Cardiac fibroblast (primary cell): ENCODE measurements around the gene THSD7B.

ENCODE experiments used
- DNase-seq, 2 donors: peaks; one replicate each; pipeline versions ENCODE4 v3.0.0 to v3.0.0-alpha.2; 2010; ENCODE audit warnings: low read depth in 2 of 2
- H3K4me3 ChIP-seq, 2 donors: replicated peaks in 1 of 2; 1 replicate in 1 of 2; 2 replicates in 1 of 2; pipeline ENCODE4 v1.5.1; 2011; ENCODE audit warnings: low read depth in 2 of 2, low read length in 2 of 2, mild to moderate bottlenecking in 2 of 2, moderate library complexity in 1 of 2
- TF ChIP-seq, protein P1 (sequence below): IDR thresholded peaks from one replicate; pipeline ENCODE4 v1.5.1; 2011; ENCODE audit warnings: low read depth, mild to moderate bottlenecking, low read length, inconsistent platforms

Gene THSD7B, protein sequence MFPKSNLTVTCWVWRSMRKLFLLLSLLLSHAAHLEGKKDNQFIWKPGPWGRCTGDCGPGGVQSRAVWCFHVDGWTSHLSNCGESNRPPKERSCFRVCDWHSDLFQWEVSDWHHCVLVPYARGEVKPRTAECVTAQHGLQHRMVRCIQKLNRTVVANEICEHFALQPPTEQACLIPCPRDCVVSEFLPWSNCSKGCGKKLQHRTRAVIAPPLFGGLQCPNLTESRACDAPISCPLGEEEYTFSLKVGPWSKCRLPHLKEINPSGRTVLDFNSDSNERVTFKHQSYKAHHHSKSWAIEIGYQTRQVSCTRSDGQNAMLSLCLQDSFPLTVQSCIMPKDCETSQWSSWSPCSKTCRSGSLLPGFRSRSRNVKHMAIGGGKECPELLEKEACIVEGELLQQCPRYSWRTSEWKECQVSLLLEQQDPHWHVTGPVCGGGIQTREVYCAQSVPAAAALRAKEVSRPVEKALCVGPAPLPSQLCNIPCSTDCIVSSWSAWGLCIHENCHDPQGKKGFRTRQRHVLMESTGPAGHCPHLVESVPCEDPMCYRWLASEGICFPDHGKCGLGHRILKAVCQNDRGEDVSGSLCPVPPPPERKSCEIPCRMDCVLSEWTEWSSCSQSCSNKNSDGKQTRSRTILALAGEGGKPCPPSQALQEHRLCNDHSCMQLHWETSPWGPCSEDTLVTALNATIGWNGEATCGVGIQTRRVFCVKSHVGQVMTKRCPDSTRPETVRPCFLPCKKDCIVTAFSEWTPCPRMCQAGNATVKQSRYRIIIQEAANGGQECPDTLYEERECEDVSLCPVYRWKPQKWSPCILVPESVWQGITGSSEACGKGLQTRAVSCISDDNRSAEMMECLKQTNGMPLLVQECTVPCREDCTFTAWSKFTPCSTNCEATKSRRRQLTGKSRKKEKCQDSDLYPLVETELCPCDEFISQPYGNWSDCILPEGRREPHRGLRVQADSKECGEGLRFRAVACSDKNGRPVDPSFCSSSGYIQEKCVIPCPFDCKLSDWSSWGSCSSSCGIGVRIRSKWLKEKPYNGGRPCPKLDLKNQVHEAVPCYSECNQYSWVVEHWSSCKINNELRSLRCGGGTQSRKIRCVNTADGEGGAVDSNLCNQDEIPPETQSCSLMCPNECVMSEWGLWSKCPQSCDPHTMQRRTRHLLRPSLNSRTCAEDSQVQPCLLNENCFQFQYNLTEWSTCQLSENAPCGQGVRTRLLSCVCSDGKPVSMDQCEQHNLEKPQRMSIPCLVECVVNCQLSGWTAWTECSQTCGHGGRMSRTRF (N-terminal part only)

DNA sequence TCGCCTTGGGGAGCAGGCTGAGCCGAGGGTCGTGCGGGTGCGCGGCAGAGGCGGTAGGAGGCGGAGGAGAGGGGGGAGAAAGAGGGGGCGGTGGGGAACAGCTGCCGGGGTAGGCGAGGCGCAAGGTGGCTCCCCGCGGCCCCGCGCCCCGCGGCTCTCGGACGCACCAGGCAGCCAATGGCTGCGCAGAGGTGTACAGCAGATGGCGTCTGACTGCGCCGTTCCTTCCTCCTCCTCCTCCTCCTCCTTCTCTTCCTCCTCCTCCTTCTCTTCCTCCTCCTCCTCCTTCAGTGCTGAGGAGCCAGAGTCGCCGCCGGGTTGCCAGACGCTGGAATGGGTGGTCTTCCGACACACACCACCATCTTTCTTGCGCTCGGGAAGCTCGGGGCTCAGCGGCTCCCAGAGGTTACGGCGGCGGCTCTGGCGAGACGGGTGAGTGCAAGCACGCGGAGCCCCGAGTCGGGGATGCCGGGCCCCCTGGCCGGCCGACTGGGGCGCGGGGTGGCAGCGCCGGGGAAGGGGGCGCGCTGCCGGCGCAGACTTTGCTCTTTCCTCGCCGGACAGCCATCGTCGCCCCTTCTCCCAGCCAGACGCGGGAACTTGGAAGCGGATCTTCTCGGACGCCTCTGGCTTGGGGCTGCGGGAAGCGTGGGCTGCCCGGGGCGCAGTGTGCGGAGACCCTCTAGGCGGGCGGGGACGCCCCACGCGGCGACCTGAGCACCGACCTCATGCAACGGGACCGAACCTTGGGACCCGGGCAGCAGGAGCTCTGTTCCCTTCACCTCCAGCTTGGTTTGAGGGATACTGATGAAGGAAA lies at the start of gene THSD7B:
THSD7B (plus strand) TSS at position 290 of the 817 bp plus-strand sequence. CDS start 116,634 bp downstream, outside the sequence.
- peak in 1 of 2 donors; percentile 1 for DNase-seq
- TF ChIP-seq, protein P1, sequence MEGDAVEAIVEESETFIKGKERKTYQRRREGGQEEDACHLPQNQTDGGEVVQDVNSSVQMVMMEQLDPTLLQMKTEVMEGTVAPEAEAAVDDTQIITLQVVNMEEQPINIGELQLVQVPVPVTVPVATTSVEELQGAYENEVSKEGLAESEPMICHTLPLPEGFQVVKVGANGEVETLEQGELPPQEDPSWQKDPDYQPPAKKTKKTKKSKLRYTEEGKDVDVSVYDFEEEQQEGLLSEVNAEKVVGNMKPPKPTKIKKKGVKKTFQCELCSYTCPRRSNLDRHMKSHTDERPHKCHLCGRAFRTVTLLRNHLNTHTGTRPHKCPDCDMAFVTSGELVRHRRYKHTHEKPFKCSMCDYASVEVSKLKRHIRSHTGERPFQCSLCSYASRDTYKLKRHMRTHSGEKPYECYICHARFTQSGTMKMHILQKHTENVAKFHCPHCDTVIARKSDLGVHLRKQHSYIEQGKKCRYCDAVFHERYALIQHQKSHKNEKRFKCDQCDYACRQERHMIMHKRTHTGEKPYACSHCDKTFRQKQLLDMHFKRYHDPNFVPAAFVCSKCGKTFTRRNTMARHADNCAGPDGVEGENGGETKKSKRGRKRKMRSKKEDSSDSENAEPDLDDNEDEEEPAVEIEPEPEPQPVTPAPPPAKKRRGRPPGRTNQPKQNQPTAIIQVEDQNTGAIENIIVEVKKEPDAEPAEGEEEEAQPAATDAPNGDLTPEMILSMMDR: no peak
- H3K4me3 ChIP-seq: peak within 1 kb of the TSS in 1 of 2 donors; percentile 28

DNA sequence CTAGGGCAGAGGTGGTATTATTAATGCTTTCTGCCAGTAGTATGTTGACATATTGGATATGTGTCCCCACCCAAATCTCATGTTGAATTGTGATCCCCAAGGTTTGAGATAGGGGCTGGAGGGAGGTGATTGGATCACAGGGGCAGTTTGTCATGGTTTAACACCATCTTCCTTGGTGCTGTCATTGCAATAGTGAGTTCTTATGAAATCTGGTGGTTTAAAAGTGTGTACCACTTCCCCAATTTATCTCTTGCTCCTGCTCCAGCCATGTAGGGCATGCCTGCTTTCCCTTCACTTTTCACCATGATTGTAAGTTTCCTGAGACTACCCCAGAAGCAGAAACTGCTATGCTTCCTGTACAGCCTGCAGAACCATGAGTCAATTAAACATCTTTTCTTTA lies 47.1 kb upstream of the THSD7B start:
- DNase-seq: no peak
- H3K4me3 ChIP-seq: no peak overlapping the region
- TF ChIP-seq, protein P1: no peak

DNA sequence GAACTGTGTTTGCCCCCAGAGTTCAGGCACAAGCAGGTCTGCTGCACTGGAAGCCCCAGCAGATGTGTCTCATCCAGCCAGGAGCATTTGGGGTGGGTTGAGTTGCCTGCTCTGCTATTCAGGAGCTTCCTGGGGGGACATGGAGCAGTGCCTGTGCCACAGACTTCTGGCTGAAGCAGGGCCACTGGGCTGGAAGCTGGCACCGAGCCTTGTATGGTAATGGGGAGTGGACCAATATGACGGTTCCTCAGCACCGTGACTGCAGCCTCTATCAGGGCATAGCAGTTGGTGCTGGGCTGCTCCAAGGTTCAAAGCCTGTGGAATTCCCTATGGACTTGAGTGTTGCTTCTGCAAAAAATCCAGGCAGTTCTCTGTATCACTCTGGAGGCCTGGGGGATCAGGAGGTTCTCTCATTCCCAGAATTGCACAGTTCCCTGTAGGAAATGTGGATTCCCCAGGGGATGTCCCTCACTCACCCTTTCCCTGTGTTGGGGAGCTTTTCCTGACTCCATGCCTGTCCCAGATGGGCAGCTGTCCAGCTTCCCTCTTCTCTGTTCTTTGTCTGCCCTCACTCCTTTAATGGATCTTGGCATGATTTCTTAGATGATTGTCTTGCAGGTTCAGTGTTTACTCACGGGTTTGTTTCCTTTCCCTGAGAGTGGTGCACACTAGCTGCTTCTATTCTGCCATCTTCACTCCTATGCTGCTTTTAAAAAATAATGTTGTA lies 37.2 kb upstream of the THSD7B start:
- TF ChIP-seq, protein P1: no peak
- DNase-seq: no peak
- no peak overlapping the region for H3K4me3 ChIP-seq

DNA sequence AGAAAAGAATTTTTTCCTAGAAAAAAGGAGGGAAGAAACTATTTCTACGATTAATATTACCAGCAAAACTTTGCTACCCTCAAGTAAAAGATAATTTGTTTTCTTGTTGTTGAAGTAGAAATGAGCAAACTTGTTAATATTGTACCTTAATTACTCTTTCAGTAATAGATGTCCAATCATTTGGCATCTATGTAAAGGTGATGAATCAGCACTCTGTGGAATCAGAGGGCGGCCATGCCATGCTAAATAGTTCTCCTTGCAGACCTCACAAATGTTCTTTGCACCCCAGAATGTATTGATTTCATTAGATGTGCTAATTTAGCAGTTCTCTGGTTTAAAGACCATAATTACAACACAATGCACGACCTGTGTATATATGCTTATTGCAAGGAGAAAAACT lies 29.1 kb upstream of the THSD7B start:
- TF ChIP-seq, protein P1: no peak
- H3K4me3 ChIP-seq: no peak overlapping the region
- DNase-seq: no peak

DNA sequence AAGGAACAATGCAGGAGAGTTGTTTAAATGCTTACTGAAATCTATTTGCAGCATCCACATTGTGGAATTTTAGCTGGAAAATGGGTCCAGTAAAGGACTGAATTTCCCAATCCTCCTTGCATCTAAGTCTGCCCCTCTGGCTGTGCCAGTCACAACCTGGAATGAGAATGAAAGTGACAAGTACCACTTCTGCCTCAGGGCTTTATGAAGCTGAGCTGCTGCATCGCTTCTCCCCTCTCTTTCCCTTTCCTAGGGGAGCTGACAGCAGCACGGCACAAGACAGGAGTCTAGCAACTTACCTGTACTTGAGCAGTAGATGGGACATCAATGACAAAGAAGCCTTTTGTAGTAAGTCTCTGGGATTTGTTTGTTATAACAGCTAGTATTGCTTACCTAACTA lies 27.3 kb upstream of the THSD7B start:
- TF ChIP-seq, protein P1: no peak
- no peak overlapping the region for H3K4me3 ChIP-seq
- no peak for DNase-seq
